Mucosa of descending colon (tissue), 3 donors: ENCODE results near the gene PIK3R2. TPM values are rescaled to one million over a fixed set of nuclear protein-coding genes. Genes with fewer than 3 reads are reported as not detected.

Experiments used
- ATAC-seq: fragments of 200-7000 bp; cut with Tn5 transposase; one replicate; pipeline ENCODE4 v1.9.1; 2020; ENCODE audit warnings: mild to moderate bottlenecking, moderate library complexity
- DNase-seq, 3 donors: peaks; one replicate each; pipeline ENCODE4 v3.0.0-alpha.2; 2020
- H3K36me3 ChIP-seq: fragments of 200-600 bp; one replicate; pipeline ENCODE4 v1.8.0; 2021; ENCODE audit warnings: low read depth, mild to moderate bottlenecking
- H3K4me1 ChIP-seq: fragments of 200-600 bp; one replicate; pipeline ENCODE4 v1.8.0; 2021; ENCODE audit warnings: low read depth, mild to moderate bottlenecking
- H3K4me3 ChIP-seq: fragments of 200-600 bp; one replicate; pipeline ENCODE4 v1.8.0; 2021; ENCODE audit warnings: mild to moderate bottlenecking
- H3K9me3 ChIP-seq: fragments of 200-600 bp; one replicate; pipeline ENCODE4 v1.8.0; 2021; ENCODE audit warnings: mild to moderate bottlenecking
- intact Hi-C, 2 donors: fragments of 100-400 bp; cut with DNase I in 1 of 2; cut with micrococcal nuclease in 1 of 2; formaldehyde crosslinking; loops; one replicate each; pipeline versions ENCODE4 v1.11.0 to v1.11.1; 2022; cut with DNase I, micrococcal nuclease
- total RNA-seq, 3 donors: library from RNA; stranded (reverse); fragmentation: NEBNext Ultra II Directional in 2 of 3; extraction: Animal tissue kit (Norgen Biotek cat#: 25700) in 2 of 3; gene quantifications; one replicate each; pipeline versions ENCODE4 v1.2.1 to v1.2.4, GENCODE V29; 2021 to 2023
- TF ChIP-seq, protein P1 (sequence below): fragments of 200-600 bp; IDR thresholded peaks from one replicate; pipeline ENCODE4 v1.8.0; 2022; ENCODE audit warnings: antibody characterized with exemption, mild to moderate bottlenecking
- donor health status: DM: no; HTN: no; CAD: no; lungs with moderate emphysema.
- donor health status: DM: no; HTN: no; CAD: no.
- donor health status: DM: no; HTN: yes; CAD: no.

The PIK3R2 gene
- total RNA-seq, 3 donors from 2014 or later = 31.6 to 40.0 (median 35.2) TPM

DNA sequence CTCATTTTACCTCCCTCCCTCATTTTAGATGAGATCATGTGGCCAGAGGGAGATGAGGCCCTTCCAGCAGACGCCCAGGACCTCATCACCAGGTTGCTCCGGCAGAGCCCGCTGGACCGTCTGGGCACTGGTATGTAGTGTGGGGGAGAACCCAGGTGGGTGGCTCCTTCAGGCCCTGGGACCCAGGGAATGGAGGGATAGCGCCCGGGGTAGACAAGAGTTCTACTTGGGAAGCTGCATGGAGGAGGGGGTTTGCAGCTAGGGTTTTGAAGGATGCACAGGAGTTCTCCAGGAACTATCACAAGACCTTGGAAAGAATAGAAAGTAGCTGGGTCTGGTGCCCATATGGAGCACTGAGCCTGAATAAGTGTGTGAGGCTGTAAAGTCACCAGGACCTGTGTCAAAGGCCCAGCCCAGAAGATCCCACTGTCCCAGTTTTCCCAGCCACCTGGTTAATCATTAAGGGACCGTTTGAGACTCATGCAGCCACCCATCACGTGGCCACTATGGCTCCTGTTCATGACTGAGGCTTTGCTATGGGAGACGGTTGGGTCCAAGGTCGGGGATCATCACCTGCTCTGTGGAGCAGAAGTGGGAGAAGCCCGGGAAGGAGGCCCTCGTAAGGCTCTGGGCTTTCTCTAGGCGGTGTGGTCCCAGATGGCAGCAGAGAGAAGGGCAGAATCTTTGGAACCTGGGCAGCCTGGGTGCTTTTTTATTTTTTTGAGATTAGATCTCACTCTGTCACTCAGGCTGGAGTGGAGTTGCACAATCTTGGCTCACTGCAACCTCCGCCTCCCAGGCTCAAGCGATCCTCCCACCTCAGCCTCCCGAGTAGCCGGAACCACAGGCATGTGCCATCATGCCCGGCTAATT is 17.0 kb upstream of the PIK3R2 start:
- DNase-seq = peak; percentile 67 to 88 (median 74)
- ATAC-seq = peak; percentile 97
- Histone ChIP-seq H3K4me1 (peaks cover 4% of the 10 kb centered on the region), H3K9me3 (no peaks in the 10 kb centered on the region), H3K36me3 (no peaks in the 10 kb centered on the region), H3K4me3 (no peak overlapping the region)
- intact Hi-C loops = no loop called here
- TF ChIP-seq, protein P1, sequence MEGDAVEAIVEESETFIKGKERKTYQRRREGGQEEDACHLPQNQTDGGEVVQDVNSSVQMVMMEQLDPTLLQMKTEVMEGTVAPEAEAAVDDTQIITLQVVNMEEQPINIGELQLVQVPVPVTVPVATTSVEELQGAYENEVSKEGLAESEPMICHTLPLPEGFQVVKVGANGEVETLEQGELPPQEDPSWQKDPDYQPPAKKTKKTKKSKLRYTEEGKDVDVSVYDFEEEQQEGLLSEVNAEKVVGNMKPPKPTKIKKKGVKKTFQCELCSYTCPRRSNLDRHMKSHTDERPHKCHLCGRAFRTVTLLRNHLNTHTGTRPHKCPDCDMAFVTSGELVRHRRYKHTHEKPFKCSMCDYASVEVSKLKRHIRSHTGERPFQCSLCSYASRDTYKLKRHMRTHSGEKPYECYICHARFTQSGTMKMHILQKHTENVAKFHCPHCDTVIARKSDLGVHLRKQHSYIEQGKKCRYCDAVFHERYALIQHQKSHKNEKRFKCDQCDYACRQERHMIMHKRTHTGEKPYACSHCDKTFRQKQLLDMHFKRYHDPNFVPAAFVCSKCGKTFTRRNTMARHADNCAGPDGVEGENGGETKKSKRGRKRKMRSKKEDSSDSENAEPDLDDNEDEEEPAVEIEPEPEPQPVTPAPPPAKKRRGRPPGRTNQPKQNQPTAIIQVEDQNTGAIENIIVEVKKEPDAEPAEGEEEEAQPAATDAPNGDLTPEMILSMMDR = no peak

DNA sequence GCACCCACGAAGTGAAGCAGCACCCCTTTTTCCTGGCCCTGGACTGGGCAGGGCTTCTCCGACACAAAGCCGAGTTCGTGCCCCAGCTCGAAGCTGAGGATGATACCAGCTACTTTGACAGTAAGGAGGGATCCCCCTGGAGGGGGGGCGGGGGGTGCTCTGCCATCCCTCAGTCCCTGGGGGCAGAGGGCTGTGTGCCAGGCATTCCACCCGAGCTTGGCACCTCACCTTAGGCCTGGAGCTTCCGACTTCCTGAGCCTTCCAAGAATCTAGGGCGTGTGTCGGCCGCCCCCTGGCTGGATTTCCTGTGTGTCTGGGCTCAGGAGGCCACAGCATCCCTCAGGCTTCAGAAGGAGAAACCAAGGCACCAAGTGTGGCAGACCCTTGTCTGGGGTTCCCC is 15.7 kb upstream of the PIK3R2 start:
- ATAC-seq = no peak
- no peak for DNase-seq
- Histone ChIP-seq H3K36me3 (no peaks in the 10 kb centered on the region), H3K9me3 (no peaks in the 10 kb centered on the region), H3K4me3 (no peak overlapping the region), H3K4me1 (peaks cover 4% of the 10 kb centered on the region)
- intact Hi-C loops = no loop called here
- TF ChIP-seq, protein P1 = no peak

- intact Hi-C loops = no loop called here
- TF ChIP-seq, protein P1 = no peak
- Histone ChIP-seq H3K36me3 (no peaks in the 10 kb centered on the region), H3K9me3 (no peaks in the 10 kb centered on the region), H3K4me1 (peaks cover 4% of the 10 kb centered on the region), H3K4me3 (no peak overlapping the region)
- DNase-seq = no peak
- no peak for ATAC-seq
These were observed 15.2 kb upstream of the PIK3R2 start for GRCh38 chr19:18137657-18138339.

GRCh38 chr19:18140473-18140872 is 12.5 kb upstream of the PIK3R2 start:
- ATAC-seq (no peak), DNase-seq (no peak)
- TF ChIP-seq, protein P1 = no peak
- H3K4me1 ChIP-seq = peaks cover 4% of the 10 kb centered on the region
- intact Hi-C loops = no loop called here
- no peaks in the 10 kb centered on the region for H3K9me3 ChIP-seq
- no peak overlapping the region for H3K4me3 ChIP-seq
- no peaks in the 10 kb centered on the region for H3K36me3 ChIP-seq

- Histone ChIP-seq H3K4me3 (no peak overlapping the region), H3K4me1 (no peaks in the 10 kb centered on the region), H3K9me3 (no peaks in the 10 kb centered on the region), H3K36me3 (no peaks in the 10 kb centered on the region)
- TF ChIP-seq, protein P1 = no peak
- intact Hi-C loops = no loop called here
- DNase-seq (no peak), ATAC-seq (no peak)
These were observed 11.9 kb upstream of the PIK3R2 start for GRCh38 chr19:18141031-18141430.
